Activated T-helper 1 cell treated with Interleukin-2 at 50 U/mL for 16 hours (primary cell): Measurements from ENCODE around the gene PLXNB3.
"Not testable (repeated sequence)": the region's sequence is repeated elsewhere in the genome, so short reads cannot be mapped to it uniquely, and the experiment has no call there.

Source experiments
- DNase-seq: peaks from one replicate; pipeline ENCODE4 v3.0.0-alpha.2; 2020; ENCODE audit warnings: low read depth

The PLXNB3 gene

DNA sequence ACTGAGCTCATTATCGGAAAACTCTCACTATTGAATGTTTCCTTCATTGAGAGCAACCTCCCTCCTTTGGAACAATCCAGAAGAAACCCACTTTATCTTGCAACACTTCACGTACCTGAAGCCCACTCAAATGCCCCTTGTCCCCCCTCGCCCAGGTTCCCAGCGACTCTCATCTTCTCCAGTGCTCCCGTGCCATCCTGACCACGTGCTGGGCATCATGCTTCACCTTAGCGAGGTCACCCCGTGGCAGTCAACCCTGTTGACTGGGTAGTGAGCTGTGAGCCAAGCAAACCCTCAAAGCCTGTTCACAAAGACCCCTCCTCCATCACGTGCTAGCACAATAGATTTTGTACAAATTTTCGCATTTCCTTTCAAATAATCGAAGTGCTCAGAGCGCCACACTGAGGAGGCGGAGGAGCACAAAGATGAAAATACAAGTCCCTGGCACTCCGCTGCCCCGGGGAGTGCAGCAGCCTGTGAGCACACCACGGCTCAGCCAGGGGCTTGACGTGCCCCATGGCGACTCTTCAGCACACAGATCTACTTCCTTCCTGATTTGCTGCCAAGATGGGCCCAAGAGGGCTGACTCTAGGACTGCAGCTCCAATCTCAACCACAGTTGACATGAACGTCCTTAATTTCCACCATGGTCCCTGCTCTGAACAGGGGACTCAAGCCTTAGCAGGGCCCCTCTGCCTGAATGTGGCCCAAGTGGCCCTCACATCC is 50.7 kb downstream of the PLXNB3 start:
- DNase-seq, result no peak

- peak; percentile 15 for DNase-seq
Measured at GRCh38 chrX:153816831-153817690, 53.0 kb downstream of the PLXNB3 start.

- DNase-seq, result not testable (repeated sequence)
Measured at GRCh38 chrX:153818064-153818463, 54.0 kb downstream of the PLXNB3 start.

DNA sequence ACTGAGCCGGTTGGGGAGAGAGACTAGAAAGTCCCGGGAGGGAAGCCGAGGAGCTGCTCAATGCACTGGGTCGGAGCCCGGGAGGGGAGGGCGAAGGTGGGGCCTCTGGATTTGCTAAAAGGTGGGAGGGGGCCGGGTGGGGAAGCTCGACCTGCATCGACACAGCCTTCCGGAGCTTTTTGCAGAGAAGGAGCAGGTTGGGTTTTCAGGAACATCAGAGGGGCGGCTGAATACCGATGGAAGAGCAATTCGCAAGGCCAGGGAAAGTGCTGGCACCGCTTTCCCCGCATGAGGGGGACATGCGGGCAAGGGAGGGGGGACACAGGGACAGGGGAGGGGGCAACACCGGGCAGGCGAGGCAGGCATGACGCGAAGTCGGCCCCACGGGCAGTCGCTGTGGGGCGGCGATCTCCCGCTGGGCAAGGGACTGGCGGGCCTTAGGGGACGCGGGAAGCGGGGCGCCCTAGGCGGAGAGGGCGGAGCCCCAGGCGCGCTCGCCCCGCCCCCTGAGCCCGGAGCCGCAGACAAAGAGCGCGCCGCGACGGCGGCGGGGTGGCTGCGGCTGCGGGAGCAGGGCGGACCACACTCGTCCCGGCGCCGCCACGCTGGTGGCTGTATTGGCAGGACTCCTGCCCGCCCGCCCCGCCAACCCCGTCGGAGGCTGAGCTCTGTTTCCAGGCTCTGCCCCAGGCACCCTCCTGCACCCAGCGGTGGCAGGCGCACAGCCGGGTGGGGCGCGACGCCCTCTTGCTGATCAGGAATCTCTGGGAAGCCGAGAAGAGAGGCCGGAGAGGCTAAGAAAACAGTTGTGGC is 54.7 kb downstream of the PLXNB3 start:
- DNase-seq, result peak; percentile 47

DNA sequence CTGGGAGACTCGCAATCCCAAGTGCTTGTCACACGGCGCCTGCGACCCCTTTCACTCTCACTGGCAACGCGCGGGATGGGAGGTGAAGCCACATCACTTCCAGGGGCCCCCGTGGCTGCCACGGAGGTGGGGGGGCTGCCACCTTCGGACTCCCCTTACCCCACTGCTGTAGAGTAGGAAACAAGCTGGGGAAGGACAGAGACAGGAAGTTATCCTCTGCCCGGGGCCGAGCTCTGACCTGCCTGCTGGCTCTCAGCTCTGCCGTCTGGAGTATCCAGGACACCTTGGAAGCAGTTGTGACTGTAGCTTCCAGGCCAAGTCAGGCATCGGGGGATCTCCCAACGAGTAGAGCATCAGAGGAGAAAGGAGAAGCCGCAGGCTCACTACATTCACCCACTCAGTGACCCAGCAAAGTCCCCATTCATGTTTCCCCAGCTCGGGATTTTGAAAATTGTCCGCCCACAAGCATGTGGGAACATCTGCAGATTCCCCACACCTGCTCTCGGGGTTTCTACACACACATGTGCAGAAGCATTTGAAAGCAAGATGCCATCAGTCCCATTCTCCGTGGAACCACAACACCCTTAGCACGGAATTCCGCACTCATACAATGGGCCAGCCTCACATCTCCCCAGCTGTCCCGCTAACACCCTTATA is 55.5 kb downstream of the PLXNB3 start:
- DNase-seq, result no peak

GRCh38 chrX:153820601-153821000 is 56.6 kb downstream of the PLXNB3 start:
- DNase-seq, result no peak

DNA sequence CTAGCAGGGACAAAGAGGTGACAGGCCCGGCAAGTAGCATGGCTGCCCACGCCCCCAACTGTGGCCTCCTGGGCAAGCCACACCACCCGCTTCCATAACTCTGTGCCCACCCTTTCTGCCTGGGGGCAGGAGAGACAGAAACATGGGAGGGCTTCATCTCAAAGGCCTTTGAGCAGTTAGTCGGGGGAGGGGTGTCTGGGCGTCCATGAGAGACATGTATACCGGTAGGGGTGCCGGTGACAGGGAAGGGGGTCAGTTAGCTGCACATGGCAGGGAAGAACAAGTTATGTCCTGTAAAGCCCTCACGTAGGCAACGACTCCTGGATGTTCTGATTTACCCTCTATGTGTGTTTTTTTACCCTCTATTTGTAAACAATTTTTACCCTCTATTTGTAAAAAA is 57.0 kb downstream of the PLXNB3 start:
- no peak for DNase-seq

DNA sequence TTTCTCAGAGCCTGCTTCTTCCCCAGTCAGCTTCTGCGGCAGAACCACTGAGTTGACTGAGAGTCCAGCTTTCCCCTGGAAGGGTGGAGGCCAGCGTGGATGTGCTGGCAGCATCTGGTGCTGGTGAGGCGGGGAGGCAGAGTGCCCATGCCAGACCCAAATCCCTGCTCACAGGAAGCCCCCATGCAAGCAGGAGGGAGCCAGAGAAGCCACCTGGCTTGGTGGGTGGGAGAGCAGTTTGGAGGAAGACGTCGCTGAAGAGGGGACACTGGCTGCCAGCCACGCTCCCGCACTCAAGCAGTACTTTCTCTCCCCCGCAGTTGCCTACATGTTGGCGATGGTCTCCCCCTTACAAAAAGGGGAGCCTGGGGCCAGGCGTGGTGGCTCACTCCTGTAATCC is 60.3 kb downstream of the PLXNB3 start:
- DNase-seq, result no peak

DNA sequence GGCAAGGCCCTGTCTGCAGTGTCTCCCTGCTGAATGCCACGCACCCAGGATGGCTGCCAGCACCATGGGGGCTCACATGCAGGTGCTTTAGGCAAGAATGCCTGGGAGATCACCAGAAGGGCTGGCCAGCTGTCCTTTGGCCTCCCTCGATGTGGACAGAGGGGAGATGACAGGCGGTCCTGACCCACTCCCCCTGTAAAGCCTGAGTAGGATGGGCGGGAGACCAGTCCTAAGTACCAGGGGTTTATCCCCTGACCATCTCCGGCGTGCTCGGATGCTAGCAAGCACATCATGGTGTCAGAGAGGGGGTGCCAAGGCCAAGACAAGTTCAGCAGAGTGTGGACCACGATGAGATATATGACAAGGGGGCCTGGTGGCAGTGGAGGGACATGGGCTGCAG is 61.0 kb downstream of the PLXNB3 start:
- no peak for DNase-seq
